NCI-H1436 (cell line): Measurements from ENCODE around the gene GRID2.

Experiments used
- DNase-seq: peaks from one replicate; lab custom pipeline; 2025; lab: John Stamatoyannopoulos, UW

Gene GRID2

GRCh38 chr4:93684571-93684970 lies 1380.8 kb downstream of the GRID2 start:
- no peak for DNase-seq

GRCh38 chr4:93687304-93687703 lies 1383.5 kb downstream of the GRID2 start:
- DNase-seq = no peak

- no peak for DNase-seq
These were observed 1385.2 kb downstream of the GRID2 start for GRCh38 chr4:93688978-93689377.

- DNase-seq = no peak
These were observed 1389.4 kb downstream of the GRID2 start for GRCh38 chr4:93693141-93693540.

GRCh38 chr4:93698686-93699085 lies 1394.9 kb downstream of the GRID2 start:
- no peak for DNase-seq

GRCh38 chr4:93700571-93700970 lies 1396.8 kb downstream of the GRID2 start:
- DNase-seq = no peak

GRCh38 chr4:93710101-93710846 lies 1406.5 kb downstream of the GRID2 start:
- DNase-seq = no peak

- DNase-seq = no peak
These were observed 1407.2 kb downstream of the GRID2 start for GRCh38 chr4:93710847-93711430.

GRCh38 chr4:93718233-93718632 lies 1414.5 kb downstream of the GRID2 start:
- DNase-seq = no peak

GRCh38 chr4:93719552-93719951 lies 1415.8 kb downstream of the GRID2 start:
- no peak for DNase-seq

- DNase-seq = no peak
These were observed 1418.7 kb downstream of the GRID2 start for GRCh38 chr4:93722446-93722845.

- DNase-seq = no peak
These were observed 1426.5 kb downstream of the GRID2 start for GRCh38 chr4:93730251-93730650.

GRCh38 chr4:93730760-93731159 lies 1427.0 kb downstream of the GRID2 start:
- no peak for DNase-seq

- no peak for DNase-seq
These were observed 1427.7 kb downstream of the GRID2 start for GRCh38 chr4:93731456-93731855.

- DNase-seq = no peak
These were observed 1428.7 kb downstream of the GRID2 start for GRCh38 chr4:93732509-93732908.

GRCh38 chr4:93740890-93741289 lies 1437.1 kb downstream of the GRID2 start:
- DNase-seq = no peak

GRCh38 chr4:93743022-93743421 lies 1439.3 kb downstream of the GRID2 start:
- no peak for DNase-seq

GRCh38 chr4:93743635-93744034 lies 1439.9 kb downstream of the GRID2 start:
- no peak for DNase-seq

GRCh38 chr4:93744961-93745360 lies 1441.2 kb downstream of the GRID2 start:
- DNase-seq = no peak

- no peak for DNase-seq
These were observed 1442.3 kb downstream of the GRID2 start for GRCh38 chr4:93746031-93746430.

GRCh38 chr4:93747220-93747619 lies 1443.5 kb downstream of the GRID2 start:
- DNase-seq = no peak

- DNase-seq = no peak
These were observed 1444.9 kb downstream of the GRID2 start for GRCh38 chr4:93748373-93749291.

GRCh38 chr4:93749292-93749761 lies 1445.6 kb downstream of the GRID2 start:
- no peak for DNase-seq
